HCT116 (cell line): ENCODE results near the gene RAD23A.

Experiments
- CTCF ChIP-seq, 3 experiments: fragments of 200-600 bp in 1 of 3; sonication (generic) in 1 of 3; IDR thresholded peaks in 2 of 3; conservative IDR thresholded peaks in 1 of 3; 2 replicates each; pipeline ENCODE4 v1.5.1; 2012 to 2017; ENCODE audit warnings: low read depth in 2 of 3, low read length in 2 of 3, antibody characterized with exemption in 1 of 3, borderline replicate concordance in 1 of 3, control low read depth in 1 of 3, mild to moderate bottlenecking in 1 of 3, mixed read lengths in 1 of 3, mixed run types in 1 of 3, moderate library complexity in 1 of 3; ENCODE audit not compliant: insufficient read depth in 1 of 3
- EZH2 ChIP-seq: fragments of 200-600 bp; sonication (generic); IDR thresholded peaks from 2 replicates; pipeline ENCODE4 v1.6.1; 2017; ENCODE audit warnings: antibody characterized with exemption, mixed run types
- POLR2A ChIP-seq: IDR thresholded peaks from 2 replicates; pipeline ENCODE4 v1.7.0; 2011; ENCODE audit warnings: borderline replicate concordance; ENCODE audit not compliant: insufficient read depth, insufficient read length; ENCODE audit errors: extremely low read depth

- TF ChIP-seq POLR2A (no peak), EZH2 (no peak), CTCF (IDR thresholded peaks at IDR 0.05 in 2 of 3, conservative IDR thresholded peaks at IDR 0.05 in 1 of 3; ENCODE audit: borderline replicate concordance in 1 of 3, insufficient read depth in 1 of 3, low read depth in 2 of 3, low read length in 2 of 3) (no peak)
Observed at GRCh38 chr19:12930002-12930645, 15.5 kb upstream of the RAD23A start.
